CD1c-positive myeloid dendritic cell (primary cell): ENCODE measurements around the gene CHMP2A.
"Not testable (repeated sequence)": the region's sequence is repeated elsewhere in the genome, so short reads cannot be mapped to it uniquely, and the experiment has no call there.

Experiments
- DNase-seq: peaks from one replicate; pipeline ENCODE4 v3.0.0-alpha.2; 2016; ENCODE audit errors: extremely low spot score

CHMP2A gene

DNA sequence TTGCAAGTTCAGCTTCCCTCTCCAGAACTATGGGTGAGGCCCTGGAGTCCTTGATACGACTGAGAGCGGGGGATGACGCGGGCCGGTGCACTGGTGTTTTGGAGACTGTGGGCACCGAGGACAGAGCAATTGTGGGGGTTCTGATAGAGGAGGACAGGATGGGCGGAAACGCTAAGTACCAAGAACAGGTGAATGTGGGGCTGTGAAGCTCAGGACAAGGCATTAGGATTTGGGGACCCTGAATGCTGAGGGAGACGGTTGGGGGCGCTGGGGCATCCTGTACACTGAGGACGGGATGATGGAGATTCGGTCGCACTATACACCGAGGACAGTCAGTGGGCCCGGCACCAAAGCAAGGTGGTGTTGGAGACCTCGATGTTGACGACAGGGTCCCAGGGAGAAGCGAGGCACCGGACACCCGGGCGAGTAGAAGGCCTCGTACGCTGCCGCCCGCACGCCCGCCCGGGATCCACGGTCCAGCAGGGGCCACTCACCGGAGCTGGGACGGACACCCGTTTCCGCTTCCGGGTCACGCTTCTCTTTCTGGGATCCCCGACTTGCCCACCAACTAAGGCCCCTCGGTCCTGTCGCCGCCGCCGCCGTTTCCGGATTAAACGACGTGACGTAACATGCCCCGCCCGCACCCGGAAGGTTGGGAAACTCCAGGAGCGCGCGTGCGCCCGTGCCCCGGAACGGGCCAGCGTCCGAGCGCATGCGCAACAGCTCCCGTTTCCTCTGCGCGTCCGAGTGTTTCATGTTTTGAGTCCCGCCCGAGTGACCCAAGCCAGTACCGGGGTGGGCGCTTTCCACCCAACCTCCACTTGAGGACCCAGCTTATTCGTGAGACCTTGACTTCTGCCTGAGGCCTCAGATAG lies at the start of gene CHMP2A:
Gene CHMP2A, minus strand, starts transcription at position 612 of the 875 bp plus-strand sequence. CDS start 893 bp downstream, outside the sequence.
- DNase-seq = peak; percentile 99

DNA sequence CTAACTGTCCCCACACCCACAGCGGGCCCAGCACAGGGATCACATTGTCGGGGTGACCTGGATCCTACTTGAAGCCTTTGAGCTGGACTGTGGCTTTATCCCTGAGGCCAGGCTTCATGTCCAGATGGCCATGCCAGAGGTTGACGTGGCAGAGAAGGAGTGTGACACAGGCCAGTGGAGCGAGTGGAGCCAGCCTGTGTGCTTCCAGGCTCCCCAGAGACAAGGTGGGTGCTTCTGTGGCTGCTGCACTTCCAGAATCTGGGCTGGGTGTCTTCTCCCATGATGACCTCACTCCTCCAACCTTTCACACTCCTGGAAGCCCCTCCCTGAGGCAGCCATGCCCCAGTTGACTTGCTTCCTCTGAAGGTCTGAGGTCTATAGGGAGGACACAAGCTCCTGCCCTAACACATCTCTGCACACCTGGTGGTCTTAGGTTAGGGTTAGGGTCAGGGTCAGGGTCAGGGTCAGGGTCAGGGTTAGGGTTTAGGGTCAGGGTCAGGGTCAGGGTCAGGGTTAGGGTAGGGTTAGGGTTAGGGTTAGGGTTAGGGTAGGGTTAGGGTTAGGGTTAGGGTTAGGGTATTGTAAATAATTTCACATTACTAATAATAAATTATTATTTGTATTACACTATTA lies 31.3 kb upstream of the CHMP2A start:
- DNase-seq = no peak

DNA sequence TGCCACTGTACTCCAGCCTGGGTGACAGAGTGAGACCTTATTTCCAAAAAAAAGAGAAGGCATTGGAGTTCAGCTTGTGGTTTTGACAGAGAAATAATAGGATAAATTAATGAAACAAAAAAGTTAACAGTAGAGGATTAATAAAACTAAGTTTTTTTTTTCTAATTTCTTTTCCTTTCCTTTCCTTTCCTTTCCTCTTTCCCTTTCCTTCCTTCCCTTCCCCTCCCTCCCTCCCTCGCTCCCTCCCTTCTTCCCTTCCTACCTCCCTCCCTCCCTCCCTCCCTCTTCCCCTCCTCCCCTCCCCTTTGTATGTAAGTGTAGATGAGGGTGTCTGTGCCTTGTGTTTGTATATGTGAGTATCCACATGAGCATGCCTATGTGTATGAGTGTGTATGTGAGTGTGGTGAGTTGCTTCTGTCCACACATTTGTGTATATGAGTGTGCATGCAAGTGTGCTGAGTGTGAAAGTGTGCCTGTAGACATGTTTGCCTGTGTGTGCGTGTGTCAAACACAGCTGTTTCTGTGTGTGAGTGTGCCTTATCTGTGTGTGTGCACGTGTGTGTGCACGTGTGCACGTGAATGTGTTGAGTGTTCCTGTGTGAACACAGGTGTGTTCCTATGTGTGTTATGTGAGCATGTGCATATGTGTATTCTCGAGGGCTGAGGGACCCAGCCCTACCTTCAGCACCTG lies 30.7 kb upstream of the CHMP2A start:
- DNase-seq = no peak

GRCh38 chr19:58584498-58585441 lies 29.9 kb upstream of the CHMP2A start:
- no peak for DNase-seq

GRCh38 chr19:58582985-58583384 lies 28.1 kb upstream of the CHMP2A start:
- no peak for DNase-seq

- peak; percentile 93 for DNase-seq
Observed at GRCh38 chr19:58581227-58582141, 26.6 kb upstream of the CHMP2A start.

DNA sequence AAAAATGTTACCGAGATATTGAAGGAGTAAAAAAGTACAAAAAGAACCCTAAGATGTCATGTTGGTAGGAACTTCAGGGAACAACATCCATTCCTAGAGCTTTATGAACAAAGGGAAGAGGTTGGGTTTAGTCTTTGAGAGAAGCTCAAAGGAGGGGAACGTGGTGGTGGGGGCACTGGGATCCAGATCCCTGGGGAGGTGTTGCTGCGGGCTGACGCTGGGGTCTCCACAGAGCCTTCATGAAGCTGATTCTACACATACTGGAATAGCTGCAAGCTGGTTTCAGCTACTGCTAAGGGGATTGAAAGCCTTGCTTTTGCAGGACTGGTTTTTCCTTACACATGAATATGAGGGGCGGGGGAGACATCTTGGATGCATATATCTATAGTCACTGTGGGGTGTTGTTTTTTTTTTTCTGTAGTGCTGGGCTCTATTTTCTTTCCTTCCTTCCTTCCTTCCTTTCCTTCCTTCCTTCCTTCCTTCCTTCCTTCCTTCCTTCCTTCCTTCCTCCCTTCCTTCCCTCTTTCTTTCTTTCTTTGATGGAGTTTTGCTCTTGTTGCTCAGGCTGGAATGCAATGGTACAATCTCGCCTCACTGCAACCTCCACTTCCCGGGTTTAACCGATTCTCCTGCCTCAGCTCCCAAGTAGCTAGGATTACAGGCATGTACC lies 24.7 kb upstream of the CHMP2A start:
- DNase-seq = no peak

DNA sequence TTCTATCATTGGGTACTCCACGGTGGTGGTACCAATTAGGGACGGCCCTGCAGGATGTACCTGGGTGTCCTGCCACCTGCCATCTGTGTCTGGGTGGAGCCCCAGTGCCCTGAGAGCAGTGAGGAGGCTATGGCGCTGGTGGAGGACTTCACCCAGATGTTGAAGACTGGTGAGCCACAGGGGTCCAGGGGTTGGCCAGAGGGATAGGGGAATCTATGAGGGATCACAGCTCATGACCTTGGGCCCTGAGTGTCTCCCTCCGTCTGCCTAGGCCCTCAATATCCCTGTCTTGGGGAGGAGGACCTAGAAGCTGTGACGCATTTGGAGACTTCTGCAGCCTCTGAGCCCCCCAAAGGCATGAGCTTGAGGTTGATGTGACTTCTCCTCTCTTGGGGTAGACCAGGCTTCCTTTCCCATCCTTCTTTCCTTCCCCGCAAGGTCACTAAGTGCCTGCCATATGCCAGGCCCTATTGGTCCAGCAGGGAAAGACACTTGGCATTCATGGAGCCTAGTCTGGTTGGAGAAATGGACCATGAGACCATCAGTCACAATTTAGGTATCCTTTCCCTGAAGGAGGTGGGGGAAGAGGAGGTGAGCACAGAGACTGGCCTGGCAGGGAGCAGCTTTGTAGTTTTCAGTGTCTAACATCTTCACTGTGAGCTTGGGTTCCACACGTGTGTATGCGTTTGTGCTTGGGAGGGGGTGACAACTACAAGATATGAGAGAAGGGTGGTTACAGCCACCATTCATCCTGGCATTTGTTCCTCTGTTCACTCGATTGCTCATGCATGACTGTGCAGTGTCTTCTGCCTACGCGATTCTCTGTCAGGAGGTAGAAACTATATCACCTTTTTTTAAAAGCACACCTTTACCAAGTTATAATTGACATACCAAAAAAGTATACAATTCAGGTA lies 23.4 kb upstream of the CHMP2A start:
- DNase-seq = no peak

- DNase-seq = not testable (repeated sequence)
Observed at GRCh38 chr19:58577581-58577980, 22.7 kb upstream of the CHMP2A start.

GRCh38 chr19:58575183-58576041 lies 20.5 kb upstream of the CHMP2A start:
- DNase-seq = peak; percentile 95

DNA sequence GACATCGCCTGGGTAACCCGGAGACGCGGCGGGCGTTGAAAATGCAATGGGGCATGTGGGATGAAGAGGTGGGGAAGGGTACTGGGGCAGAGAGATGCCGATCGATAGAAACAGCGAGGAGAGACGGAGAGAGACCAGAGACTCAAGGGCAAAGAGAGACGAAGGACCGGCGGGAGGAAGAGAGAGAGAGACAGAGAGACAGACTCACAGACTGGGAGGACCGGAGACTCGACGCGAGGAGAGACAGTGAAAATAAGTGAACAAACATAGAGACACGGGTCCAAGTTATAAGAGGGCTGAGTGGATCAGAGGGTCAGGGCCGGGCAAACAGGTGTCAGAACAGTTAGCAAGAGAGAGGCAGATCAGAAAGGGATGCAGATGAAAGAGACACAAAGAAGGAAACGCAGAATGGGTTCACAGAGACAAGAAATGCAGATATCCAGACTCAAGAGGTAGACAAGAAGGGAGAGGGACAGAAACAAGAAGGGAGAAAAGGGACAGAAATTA lies 18.8 kb upstream of the CHMP2A start:
- DNase-seq = no peak

DNA sequence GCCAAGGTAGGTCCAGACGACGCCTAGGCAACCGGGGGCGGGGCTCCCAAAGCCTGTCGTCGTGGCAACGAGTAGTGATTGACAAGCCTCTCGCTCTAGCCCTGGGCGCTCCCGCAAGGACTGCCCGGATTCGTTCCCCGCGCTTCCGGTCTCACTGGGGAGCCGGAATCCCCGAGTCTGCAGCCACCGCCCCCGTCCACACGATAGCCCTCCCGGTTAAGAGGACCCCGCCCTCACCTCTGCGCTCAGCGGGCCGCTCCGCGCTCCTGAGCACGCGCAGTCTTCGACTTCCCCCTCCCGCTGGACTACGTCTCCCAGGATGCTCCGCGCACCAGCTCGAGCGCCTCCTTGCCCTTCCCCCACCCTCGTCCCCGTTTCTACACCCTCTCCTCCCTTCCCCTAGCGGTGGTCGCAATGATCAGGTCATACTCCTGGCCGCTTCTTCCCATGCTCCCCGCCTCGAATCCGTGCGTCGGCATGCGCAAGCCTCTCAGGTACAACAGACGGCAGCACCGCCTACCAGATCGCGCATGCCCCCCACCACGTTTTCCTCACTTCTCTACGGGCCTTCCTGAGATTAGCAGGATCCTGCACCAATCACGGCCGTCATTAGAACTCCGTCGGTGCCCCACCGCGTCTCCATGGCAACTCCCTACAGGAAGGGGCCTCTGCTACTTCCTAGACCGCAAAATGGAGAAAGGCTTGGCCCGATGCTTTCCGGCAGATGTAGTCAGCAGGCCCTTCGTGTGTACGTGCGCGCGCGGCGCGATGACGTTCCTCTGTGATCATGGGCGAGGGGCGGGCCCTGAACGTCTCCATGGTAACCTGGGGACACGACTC lies 18.1 kb upstream of the CHMP2A start, which contains the start of gene MZF1:
Gene MZF1, minus strand, starts transcription at position 518 of the 840 bp plus-strand sequence. CDS start 1,946 bp downstream, outside the sequence.
- DNase-seq = peak; percentile 100

GRCh38 chr19:58572026-58572817 lies 17.3 kb upstream of the CHMP2A start:
- peak; percentile 71 for DNase-seq

- DNase-seq = no peak
Observed at GRCh38 chr19:58571575-58571947, 16.7 kb upstream of the CHMP2A start.

GRCh38 chr19:58570770-58571574 lies 16.1 kb upstream of the CHMP2A start:
- no peak for DNase-seq
